ENCODE measurements around the gene ARSB.
A peak's percentile ranks its signal among the peaks of the same experiment; 100 is the strongest.

The ARSB gene

DNA sequence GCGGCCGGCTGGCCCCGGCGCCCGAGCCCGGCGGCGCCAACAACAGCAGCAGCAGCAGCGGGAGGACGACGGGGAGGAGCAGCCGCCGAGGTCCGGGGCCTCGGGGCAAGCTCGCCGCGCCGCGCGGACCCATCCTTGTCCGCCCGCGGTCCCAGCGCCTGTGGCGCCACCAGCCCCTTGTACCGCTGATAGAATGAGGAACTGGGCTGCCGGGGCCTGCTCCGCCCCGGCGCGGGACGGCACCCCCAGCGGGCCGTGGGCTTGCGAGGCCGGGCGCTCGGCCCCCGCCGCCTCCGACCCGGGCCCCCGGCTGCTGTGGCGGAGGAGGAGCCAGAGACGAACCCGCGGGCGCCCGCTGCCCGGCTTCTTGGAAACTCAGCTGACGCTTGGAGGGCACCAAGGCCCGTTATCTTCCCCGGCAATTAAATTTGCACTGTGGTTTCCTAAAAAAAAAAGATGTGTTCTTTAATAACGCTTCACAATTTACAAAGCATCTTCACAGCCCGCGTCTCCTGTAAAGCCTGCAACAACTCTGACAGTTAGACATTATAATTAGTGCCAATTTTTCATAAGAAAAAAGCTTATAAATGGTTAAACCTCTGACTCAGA is at the start of gene ARSB:
TSS of gene ARSB (minus strand) at position 195 of the 609 bp plus-strand sequence. CDS start at position 133, 62 bp downstream.
- Histone ChIP-seq H3K36me3 (ENCODE audit: insufficient read depth, low read length) (no peaks in the 10 kb centered on the region), H3K9ac (ENCODE audit: low read length) (peak within 1 kb of the TSS; percentile 76), H3K4me1 (ENCODE audit: insufficient read depth, low read length) (peaks cover 20% of the 10 kb centered on the region), H3K27ac (ENCODE audit: low read depth, low read length) (peak within 1 kb of the TSS; percentile 89), H3K4me3 (ENCODE audit: low read depth in 1 of 2, low read length in 2 of 2) (peak within 1 kb of the TSS; percentile 54 to 73), H3K27me3 (ENCODE audit: control insufficient read depth in 1 of 2, insufficient read depth in 2 of 2, low read length in 2 of 2) (no peaks in the 10 kb centered on the region), H3K9me3 (ENCODE audit: low read length) (no peaks in the 10 kb centered on the region)

DNA sequence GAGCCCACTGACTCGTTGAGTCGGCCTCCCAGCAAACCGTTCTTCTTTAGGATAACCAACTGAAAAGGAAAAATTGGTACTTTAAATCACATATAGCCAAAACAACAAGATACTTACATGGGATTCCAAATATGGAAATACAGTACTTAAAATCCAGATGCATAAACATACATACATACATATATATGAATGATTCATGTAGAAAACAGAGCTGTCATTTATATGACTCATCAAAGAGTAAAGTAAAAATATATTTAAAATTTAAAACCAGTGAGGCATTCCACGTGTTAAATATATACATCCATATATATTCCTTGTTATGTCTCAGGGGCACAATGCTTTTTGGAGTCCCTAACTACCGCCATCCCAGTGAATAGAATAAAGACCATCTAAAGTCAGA is 47.7 kb upstream of the ARSB start:
- no peak overlapping the region for H3K9ac ChIP-seq (ENCODE audit: low read length)
- no peaks in the 10 kb centered on the region for H3K36me3 ChIP-seq (ENCODE audit: insufficient read depth, low read length)
- H3K4me3 ChIP-seq (ENCODE audit: low read depth in 1 of 2, low read length in 2 of 2): no peak overlapping the region
- no peaks in the 10 kb centered on the region for H3K9me3 ChIP-seq (ENCODE audit: low read length)
- H3K4me1 ChIP-seq (ENCODE audit: insufficient read depth, low read length): no peaks in the 10 kb centered on the region
- no peak overlapping the region for H3K27ac ChIP-seq (ENCODE audit: low read depth, low read length)
- no peaks in the 10 kb centered on the region for H3K27me3 ChIP-seq (ENCODE audit: control insufficient read depth in 1 of 2, insufficient read depth in 2 of 2, low read length in 2 of 2)

DNA sequence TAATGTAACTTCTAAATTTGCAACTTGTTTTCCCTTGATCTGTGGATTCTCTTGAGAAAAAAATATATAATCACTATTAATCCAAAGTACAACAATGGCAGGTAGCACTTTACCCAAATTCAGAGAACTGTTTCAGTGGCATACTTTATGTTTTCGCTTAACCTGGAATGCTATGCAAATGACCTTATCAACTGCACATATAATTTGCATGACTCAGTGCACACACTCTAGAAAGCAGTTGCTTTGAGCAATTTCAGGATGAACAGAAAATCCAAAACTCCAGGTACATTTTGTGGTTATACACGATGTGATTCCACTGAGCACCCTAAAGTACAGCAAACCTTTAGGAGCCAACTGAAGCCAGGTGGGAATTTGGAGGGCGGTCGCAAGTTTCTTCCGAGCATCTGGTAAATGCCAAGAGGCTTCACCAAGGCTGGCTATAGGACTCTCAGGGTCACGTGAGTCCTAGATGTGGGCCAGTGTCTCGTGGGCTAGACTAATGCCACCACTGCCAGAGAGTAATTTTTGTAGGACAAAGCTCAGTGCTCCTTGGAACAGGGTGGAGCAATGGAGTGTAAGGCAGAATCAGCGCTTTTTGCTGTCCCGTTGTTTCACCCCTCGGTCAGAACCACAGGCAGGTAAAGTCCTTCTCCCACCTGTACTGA is 47.1 kb upstream of the ARSB start:
- Histone ChIP-seq H3K9me3 (ENCODE audit: low read length) (no peaks in the 10 kb centered on the region), H3K36me3 (ENCODE audit: insufficient read depth, low read length) (no peaks in the 10 kb centered on the region), H3K27me3 (ENCODE audit: control insufficient read depth in 1 of 2, insufficient read depth in 2 of 2, low read length in 2 of 2) (no peaks in the 10 kb centered on the region), H3K4me1 (ENCODE audit: insufficient read depth, low read length) (no peaks in the 10 kb centered on the region), H3K27ac (ENCODE audit: low read depth, low read length) (no peak overlapping the region), H3K4me3 (ENCODE audit: low read depth in 1 of 2, low read length in 2 of 2) (no peak overlapping the region), H3K9ac (ENCODE audit: low read length) (no peak overlapping the region)

DNA sequence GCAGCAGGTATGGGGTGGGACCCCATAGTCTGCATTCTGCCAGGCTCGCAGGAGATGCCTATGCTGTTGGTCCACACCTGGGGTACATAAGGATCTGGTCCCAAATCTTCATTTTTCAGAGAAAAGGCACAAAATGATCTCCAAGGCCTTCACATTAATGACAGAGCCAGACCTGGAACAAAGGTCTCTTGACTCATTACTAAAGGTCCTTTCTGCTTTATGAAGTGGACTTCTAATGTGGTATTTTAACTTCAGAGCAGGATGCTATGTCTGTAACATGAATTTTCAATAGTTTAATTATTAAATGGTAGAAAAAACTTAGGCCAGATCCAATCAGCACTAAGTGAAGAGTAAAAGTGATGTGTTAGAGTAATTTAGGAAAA is 46.4 kb upstream of the ARSB start:
- Histone ChIP-seq H3K9ac (ENCODE audit: low read length) (no peak overlapping the region), H3K4me1 (ENCODE audit: insufficient read depth, low read length) (no peaks in the 10 kb centered on the region), H3K27ac (ENCODE audit: low read depth, low read length) (no peak overlapping the region), H3K9me3 (ENCODE audit: low read length) (no peaks in the 10 kb centered on the region), H3K36me3 (ENCODE audit: insufficient read depth, low read length) (no peaks in the 10 kb centered on the region), H3K4me3 (ENCODE audit: low read depth in 1 of 2, low read length in 2 of 2) (no peak overlapping the region), H3K27me3 (ENCODE audit: control insufficient read depth in 1 of 2, insufficient read depth in 2 of 2, low read length in 2 of 2) (no peaks in the 10 kb centered on the region)

DNA sequence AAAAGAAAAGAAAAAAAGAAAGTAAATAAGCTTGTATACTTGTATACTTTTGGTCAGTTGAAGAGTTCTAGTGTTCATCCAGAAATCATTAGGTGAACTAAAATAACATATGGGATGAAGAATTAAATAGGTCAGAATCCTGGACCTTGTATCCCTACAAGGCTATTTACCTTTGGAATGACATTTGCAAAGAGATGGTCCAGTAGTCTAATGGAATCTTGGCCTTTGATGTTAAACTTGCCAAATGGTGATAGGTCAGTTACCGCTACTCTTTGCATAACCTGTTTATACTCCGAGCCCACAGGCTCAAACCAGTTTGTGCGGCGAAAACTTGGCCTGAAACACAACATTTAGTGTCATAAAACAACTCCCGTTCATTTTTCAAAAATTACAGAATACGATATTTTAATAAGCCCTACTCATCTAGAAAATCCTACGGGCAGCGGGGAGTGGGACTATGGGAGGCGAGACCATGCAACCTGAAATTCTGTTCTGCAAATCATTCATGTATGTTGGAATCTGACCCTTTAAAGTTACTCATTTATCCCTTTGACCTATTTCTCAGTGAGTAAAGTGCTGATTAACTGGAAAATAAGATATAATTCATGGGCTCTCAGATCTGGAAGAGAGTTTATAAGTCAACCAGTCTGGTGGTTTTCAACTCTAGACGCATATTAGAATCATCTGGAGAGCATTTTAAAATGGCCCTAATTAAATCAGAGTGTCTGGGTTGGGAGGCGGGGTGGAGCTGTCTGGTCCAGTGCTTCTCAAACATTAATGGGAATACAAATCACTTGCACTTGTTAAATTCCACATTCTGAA is 45.8 kb upstream of the ARSB start:
- Histone ChIP-seq H3K27me3 (ENCODE audit: control insufficient read depth in 1 of 2, insufficient read depth in 2 of 2, low read length in 2 of 2) (no peaks in the 10 kb centered on the region), H3K4me1 (ENCODE audit: insufficient read depth, low read length) (no peaks in the 10 kb centered on the region), H3K4me3 (ENCODE audit: low read depth in 1 of 2, low read length in 2 of 2) (no peak overlapping the region), H3K27ac (ENCODE audit: low read depth, low read length) (no peak overlapping the region), H3K9me3 (ENCODE audit: low read length) (no peaks in the 10 kb centered on the region), H3K36me3 (ENCODE audit: insufficient read depth, low read length) (no peaks in the 10 kb centered on the region), H3K9ac (ENCODE audit: low read length) (no peak overlapping the region)

DNA sequence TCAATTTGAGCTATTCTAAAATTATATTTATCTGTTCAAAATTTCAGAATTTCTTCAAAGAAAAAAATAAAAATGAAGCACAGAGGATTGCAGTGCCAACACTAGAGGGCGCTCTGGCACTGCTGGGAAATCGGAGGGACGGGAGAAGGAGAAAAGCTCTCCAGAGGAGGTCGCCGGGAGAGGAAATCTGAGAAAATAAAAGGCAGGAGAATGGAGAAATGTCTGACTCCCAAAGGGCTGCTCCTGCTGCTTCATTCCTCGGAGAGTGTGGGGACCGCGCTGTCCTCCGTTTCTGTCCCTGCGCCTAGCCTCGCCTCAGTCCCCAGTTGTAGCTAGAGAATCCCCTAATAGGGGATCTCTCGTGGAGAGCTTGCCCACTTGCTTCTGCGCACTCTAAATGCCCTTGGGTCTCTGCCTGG is 40.0 kb upstream of the ARSB start:
- Histone ChIP-seq H3K9me3 (ENCODE audit: low read length) (no peaks in the 10 kb centered on the region), H3K9ac (ENCODE audit: low read length) (no peak overlapping the region), H3K27ac (ENCODE audit: low read depth, low read length) (peak overlapping the region; percentile 66), H3K36me3 (ENCODE audit: insufficient read depth, low read length) (no peaks in the 10 kb centered on the region), H3K4me1 (ENCODE audit: insufficient read depth, low read length) (peaks cover 19% of the 10 kb centered on the region), H3K4me3 (ENCODE audit: low read depth in 1 of 2, low read length in 2 of 2) (peak overlapping the region; percentile 48 to 63), H3K27me3 (ENCODE audit: control insufficient read depth in 1 of 2, insufficient read depth in 2 of 2, low read length in 2 of 2) (no peaks in the 10 kb centered on the region)

DNA sequence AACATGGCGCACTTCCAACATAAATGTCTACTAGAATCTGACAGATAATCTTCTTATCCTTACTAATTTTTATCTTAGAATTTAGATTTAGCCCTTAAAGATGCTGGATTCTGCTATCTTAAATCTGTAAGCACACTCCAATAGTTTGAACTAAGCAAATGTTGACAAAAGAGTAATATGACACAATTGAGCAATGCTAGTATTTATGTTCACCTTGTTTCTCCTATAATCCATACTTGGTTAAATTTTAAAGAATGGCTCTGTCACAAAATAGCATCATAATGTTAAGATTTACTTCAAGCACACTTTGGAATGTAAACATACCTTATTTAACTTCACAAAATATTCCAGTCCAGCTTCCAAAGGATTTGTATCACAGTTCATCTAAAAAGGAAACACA is 38.8 kb upstream of the ARSB start:
- no peaks in the 10 kb centered on the region for H3K36me3 ChIP-seq (ENCODE audit: insufficient read depth, low read length)
- no peaks in the 10 kb centered on the region for H3K9me3 ChIP-seq (ENCODE audit: low read length)
- no peak overlapping the region for H3K9ac ChIP-seq (ENCODE audit: low read length)
- H3K4me3 ChIP-seq (ENCODE audit: low read depth in 1 of 2, low read length in 2 of 2): no peak overlapping the region
- H3K27me3 ChIP-seq (ENCODE audit: control insufficient read depth in 1 of 2, insufficient read depth in 2 of 2, low read length in 2 of 2): no peaks in the 10 kb centered on the region
- peaks cover 19% of the 10 kb centered on the region for H3K4me1 ChIP-seq (ENCODE audit: insufficient read depth, low read length)
- peak overlapping the region; percentile 66 for H3K27ac ChIP-seq (ENCODE audit: low read depth, low read length)

DNA sequence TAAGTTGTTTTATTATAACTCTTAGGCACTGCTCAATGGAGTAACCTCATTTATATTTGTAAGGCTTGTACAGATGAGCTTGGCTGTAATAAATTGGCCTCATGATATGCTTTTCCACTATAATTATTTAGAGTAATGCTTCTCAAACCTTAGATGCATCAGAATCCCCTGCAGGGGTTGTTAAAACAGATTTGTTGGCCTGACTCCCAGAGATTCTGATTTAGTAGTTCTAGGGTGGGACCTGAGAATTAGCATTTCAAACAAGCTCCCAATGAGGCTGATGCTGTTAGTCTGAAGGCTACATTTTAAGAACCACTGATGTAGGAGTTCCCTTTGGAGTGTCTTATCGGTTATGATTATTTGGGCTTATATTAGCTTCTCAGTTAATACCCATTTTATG is 38.2 kb upstream of the ARSB start:
- Histone ChIP-seq H3K27me3 (ENCODE audit: control insufficient read depth in 1 of 2, insufficient read depth in 2 of 2, low read length in 2 of 2) (no peaks in the 10 kb centered on the region), H3K9ac (ENCODE audit: low read length) (no peak overlapping the region), H3K36me3 (ENCODE audit: insufficient read depth, low read length) (no peaks in the 10 kb centered on the region), H3K4me3 (ENCODE audit: low read depth in 1 of 2, low read length in 2 of 2) (no peak overlapping the region), H3K27ac (ENCODE audit: low read depth, low read length) (no peak overlapping the region), H3K4me1 (ENCODE audit: insufficient read depth, low read length) (peaks cover 19% of the 10 kb centered on the region), H3K9me3 (ENCODE audit: low read length) (no peaks in the 10 kb centered on the region)

DNA sequence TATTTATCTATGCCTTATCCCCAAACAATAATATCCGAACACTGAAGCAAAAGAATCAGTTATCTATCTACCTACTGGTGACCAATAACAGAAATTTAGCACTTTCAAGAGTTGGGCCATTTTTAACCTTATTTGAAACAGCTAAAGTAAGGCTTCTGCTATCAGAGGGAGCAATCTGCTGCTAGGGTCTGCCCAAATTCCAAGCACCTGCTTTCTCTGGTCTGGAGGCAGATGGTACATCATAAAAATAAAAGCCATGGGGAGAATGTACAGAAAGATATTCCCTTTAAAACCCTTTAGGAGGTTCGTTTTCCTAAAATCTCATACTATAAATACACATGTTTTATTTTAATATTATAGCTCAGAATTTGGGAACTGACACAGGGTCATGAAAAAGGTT is 37.7 kb upstream of the ARSB start:
- H3K4me3 ChIP-seq (ENCODE audit: low read depth in 1 of 2, low read length in 2 of 2): no peak overlapping the region
- no peaks in the 10 kb centered on the region for H3K27me3 ChIP-seq (ENCODE audit: control insufficient read depth in 1 of 2, insufficient read depth in 2 of 2, low read length in 2 of 2)
- no peaks in the 10 kb centered on the region for H3K9me3 ChIP-seq (ENCODE audit: low read length)
- peaks cover 19% of the 10 kb centered on the region for H3K4me1 ChIP-seq (ENCODE audit: insufficient read depth, low read length)
- no peaks in the 10 kb centered on the region for H3K36me3 ChIP-seq (ENCODE audit: insufficient read depth, low read length)
- no peak overlapping the region for H3K9ac ChIP-seq (ENCODE audit: low read length)
- H3K27ac ChIP-seq (ENCODE audit: low read depth, low read length): no peak overlapping the region

DNA sequence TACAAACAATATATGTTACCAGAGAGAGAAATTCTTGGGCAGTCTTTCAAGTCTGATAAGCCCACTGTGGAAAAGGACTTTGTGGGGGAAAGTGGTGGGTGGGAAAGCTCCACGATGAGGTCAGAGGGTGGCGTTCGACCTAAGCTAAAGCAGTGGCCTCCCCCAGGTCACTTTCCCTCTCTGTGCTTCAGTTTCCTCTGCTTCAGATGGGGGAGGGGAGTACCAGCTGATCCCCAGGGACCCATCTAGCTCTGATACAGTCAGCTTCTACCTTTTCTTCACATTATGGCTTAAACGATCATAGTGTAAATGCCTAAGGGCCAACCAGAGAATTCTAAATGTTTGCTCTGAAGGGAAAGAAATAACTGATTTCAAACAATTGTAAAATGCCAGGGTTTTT is 36.6 kb upstream of the ARSB start:
- Histone ChIP-seq H3K4me3 (ENCODE audit: low read depth in 1 of 2, low read length in 2 of 2) (peak overlapping the region in 1 of 2 donors; percentile 41), H3K27me3 (ENCODE audit: control insufficient read depth in 1 of 2, insufficient read depth in 2 of 2, low read length in 2 of 2) (no peaks in the 10 kb centered on the region), H3K36me3 (ENCODE audit: insufficient read depth, low read length) (no peaks in the 10 kb centered on the region), H3K9me3 (ENCODE audit: low read length) (no peaks in the 10 kb centered on the region), H3K9ac (ENCODE audit: low read length) (no peak overlapping the region), H3K4me1 (ENCODE audit: insufficient read depth, low read length) (peaks cover 19% of the 10 kb centered on the region), H3K27ac (ENCODE audit: low read depth, low read length) (peak overlapping the region; percentile 12)

DNA sequence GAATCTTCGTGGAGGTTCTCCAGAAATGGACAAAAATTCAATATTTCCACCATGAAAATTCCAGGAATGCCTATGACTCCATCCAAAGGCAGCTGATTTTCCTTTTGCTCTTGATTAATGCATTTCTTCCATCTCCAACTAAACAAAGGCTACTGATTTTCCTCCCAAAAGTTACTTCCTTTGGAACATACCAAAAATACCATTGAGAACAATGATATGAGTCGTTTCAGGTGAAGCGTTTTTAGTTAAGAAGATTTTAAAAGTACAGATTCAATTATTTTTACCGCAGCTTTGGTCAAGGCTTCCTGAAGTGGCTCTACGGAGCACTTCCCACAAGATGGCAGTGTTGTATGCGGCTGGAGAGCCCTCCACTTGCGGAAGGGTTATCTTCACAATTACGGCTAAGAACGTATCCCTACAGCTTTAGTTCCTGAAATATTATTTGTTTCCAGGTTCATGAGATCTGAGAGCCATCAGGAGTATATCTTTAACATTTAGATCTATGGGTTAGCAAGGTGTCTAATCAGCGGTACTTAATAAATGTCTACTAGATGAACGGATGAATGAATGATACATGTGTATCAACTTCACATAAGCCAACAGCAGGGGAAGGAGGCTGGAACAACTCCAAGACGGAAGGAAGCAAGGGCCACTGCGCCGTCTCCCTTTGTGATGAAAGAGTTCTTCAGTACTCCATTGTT is 35.9 kb upstream of the ARSB start:
- Histone ChIP-seq H3K9ac (ENCODE audit: low read length) (no peak overlapping the region), H3K36me3 (ENCODE audit: insufficient read depth, low read length) (no peaks in the 10 kb centered on the region), H3K4me1 (ENCODE audit: insufficient read depth, low read length) (peaks cover 19% of the 10 kb centered on the region), H3K27me3 (ENCODE audit: control insufficient read depth in 1 of 2, insufficient read depth in 2 of 2, low read length in 2 of 2) (no peaks in the 10 kb centered on the region), H3K9me3 (ENCODE audit: low read length) (no peaks in the 10 kb centered on the region), H3K27ac (ENCODE audit: low read depth, low read length) (peak overlapping the region; percentile 12), H3K4me3 (ENCODE audit: low read depth in 1 of 2, low read length in 2 of 2) (peak overlapping the region; percentile 17 to 41)
